ENCODE measurements around the gene MGST1. TPM values are rescaled to one million over a fixed set of nuclear protein-coding genes. Genes with fewer than 3 reads are reported as not detected.
A peak's percentile ranks its signal among the peaks of the same experiment; 100 is the strongest.
"Not testable (repeated sequence)": the region's sequence is repeated elsewhere in the genome, so short reads cannot be mapped to it uniquely, and the experiment has no call there.

Gene MGST1
- polyA plus RNA-seq, 2 of the 4 experiments (the other 2 are of a cell fraction): 949 to 1,309 TPM

DNA sequence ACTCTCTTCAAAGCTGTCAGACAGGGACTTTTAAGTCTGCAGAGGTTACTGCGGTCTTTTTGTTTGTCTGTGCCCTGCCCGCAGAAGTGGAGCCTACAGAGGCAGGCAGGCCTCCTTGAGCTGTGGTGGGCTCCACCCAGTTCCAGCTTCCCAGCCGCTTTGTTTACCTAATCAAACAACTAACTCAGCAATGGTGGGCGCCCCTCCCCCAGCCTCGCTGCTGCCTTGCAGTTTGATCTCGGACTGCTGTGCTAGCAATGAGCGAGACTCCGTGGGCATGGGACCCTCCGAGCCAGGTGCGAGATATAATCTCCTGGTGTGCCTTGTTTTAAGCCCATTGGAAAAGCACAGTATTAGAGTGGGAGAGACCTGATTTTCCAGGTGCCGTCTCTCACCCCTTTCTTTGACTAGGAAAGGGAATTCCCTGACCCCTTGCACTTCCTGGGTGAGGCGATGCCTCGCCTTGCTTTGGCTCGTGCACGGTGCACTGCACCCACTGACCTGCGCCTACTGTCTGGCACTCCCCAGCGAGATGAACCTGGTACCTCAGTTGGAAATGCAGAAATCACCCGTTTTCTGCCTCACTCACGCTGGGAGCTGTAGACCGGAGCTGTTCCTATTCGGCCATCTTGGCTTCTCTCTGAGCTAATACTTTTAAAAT is 35.3 kb downstream of the MGST1 start:
- FAIRE-seq; H3K9me3 ChIP-seq; H3K4me1 ChIP-seq; CTCF ChIA-PET; ATAC-seq; H3K4me2 ChIP-seq; H3K27ac ChIP-seq; DNase-seq (ENCODE audit: low read depth in 1 of 2, low spot score in 1 of 2); POLR2A ChIA-PET; H3K4me3 ChIP-seq: not testable (repeated sequence)
- 77% methylated on average over 20 of the region's 21 CpGs for WGBS (ENCODE audit: missing lambda C conversion rate)

GRCh38 chr12:16384732-16385131 is 37.3 kb downstream of the MGST1 start:
- no peak for FAIRE-seq
- no peak overlapping the region for H3K4me2 ChIP-seq
- ChIA-PET POLR2A (no interaction called here), CTCF (interaction anchor here (1.1 kb wide), 1 partner anchor 51 kb away, joined by 3 read pairs; no protein-coding TSS in a partner anchor)
- H3K27ac ChIP-seq: no peak overlapping the region
- WGBS (ENCODE audit: missing lambda C conversion rate): 90% methylated on average over 5 of the region's 5 CpGs
- H3K4me3 ChIP-seq: no peak overlapping the region
- TF ChIP-seq SMC3 (IDR thresholded peaks at IDR 0.05) (no peak), NFE2L2 (conservative IDR thresholded peaks at IDR 0.05; ENCODE audit: low read length) (no peak), TP53 (CRISPR knock-in tag; IDR thresholded peaks at IDR 0.05) (no peak), ZC3H11A (IDR thresholded peaks at IDR 0.05) (no peak), GATA3 (IDR thresholded peaks at IDR 0.05; ENCODE audit: borderline replicate concordance) (no peak), EP300 (IDR thresholded peaks at IDR 0.05) (no peak), CBX8 (IDR thresholded peaks at IDR 0.05) (no peak), MYC (IDR thresholded peaks at IDR 0.05; ENCODE audit: borderline replicate concordance, low read length) (no peak), ZFP36 (IDR thresholded peaks at IDR 0.05; ENCODE audit: borderline replicate concordance, partially characterized antibody) (no peak), SREBF2 (IDR thresholded peaks at IDR 0.05) (no peak), ESRRA (IDR thresholded peaks at IDR 0.05; ENCODE audit: borderline replicate concordance, low read length) (no peak)
- TF ChIP-seq, protein P1, sequence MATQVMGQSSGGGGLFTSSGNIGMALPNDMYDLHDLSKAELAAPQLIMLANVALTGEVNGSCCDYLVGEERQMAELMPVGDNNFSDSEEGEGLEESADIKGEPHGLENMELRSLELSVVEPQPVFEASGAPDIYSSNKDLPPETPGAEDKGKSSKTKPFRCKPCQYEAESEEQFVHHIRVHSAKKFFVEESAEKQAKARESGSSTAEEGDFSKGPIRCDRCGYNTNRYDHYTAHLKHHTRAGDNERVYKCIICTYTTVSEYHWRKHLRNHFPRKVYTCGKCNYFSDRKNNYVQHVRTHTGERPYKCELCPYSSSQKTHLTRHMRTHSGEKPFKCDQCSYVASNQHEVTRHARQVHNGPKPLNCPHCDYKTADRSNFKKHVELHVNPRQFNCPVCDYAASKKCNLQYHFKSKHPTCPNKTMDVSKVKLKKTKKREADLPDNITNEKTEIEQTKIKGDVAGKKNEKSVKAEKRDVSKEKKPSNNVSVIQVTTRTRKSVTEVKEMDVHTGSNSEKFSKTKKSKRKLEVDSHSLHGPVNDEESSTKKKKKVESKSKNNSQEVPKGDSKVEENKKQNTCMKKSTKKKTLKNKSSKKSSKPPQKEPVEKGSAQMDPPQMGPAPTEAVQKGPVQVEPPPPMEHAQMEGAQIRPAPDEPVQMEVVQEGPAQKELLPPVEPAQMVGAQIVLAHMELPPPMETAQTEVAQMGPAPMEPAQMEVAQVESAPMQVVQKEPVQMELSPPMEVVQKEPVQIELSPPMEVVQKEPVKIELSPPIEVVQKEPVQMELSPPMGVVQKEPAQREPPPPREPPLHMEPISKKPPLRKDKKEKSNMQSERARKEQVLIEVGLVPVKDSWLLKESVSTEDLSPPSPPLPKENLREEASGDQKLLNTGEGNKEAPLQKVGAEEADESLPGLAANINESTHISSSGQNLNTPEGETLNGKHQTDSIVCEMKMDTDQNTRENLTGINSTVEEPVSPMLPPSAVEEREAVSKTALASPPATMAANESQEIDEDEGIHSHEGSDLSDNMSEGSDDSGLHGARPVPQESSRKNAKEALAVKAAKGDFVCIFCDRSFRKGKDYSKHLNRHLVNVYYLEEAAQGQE (IDR thresholded peaks at IDR 0.05): no peak
- TF ChIP-seq, protein P2, sequence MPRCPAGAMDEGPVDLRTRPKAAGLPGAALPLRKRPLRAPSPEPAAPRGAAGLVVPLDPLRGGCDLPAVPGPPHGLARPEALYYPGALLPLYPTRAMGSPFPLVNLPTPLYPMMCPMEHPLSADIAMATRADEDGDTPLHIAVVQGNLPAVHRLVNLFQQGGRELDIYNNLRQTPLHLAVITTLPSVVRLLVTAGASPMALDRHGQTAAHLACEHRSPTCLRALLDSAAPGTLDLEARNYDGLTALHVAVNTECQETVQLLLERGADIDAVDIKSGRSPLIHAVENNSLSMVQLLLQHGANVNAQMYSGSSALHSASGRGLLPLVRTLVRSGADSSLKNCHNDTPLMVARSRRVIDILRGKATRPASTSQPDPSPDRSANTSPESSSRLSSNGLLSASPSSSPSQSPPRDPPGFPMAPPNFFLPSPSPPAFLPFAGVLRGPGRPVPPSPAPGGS (IDR thresholded peaks at IDR 0.05): no peak
- TF ChIP-seq, protein P3, sequence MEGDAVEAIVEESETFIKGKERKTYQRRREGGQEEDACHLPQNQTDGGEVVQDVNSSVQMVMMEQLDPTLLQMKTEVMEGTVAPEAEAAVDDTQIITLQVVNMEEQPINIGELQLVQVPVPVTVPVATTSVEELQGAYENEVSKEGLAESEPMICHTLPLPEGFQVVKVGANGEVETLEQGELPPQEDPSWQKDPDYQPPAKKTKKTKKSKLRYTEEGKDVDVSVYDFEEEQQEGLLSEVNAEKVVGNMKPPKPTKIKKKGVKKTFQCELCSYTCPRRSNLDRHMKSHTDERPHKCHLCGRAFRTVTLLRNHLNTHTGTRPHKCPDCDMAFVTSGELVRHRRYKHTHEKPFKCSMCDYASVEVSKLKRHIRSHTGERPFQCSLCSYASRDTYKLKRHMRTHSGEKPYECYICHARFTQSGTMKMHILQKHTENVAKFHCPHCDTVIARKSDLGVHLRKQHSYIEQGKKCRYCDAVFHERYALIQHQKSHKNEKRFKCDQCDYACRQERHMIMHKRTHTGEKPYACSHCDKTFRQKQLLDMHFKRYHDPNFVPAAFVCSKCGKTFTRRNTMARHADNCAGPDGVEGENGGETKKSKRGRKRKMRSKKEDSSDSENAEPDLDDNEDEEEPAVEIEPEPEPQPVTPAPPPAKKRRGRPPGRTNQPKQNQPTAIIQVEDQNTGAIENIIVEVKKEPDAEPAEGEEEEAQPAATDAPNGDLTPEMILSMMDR (IDR thresholded peaks at IDR 0.05): no peak
- no peak for DNase-seq (ENCODE audit: low read depth in 1 of 2, low spot score in 1 of 2)
- no peak for ATAC-seq
- no peaks in the 10 kb centered on the region for H3K4me1 ChIP-seq
- H3K9me3 ChIP-seq: no peaks in the 10 kb centered on the region

GRCh38 chr12:16385782-16386646 is 38.6 kb downstream of the MGST1 start:
- TF ChIP-seq SMC3 (IDR thresholded peaks at IDR 0.05) (peak; percentile 68), RFX5 (IDR thresholded peaks at IDR 0.05) (no peak), RAD21 (conservative IDR thresholded peaks at IDR 0.05 in 1 of 2, IDR thresholded peaks at IDR 0.05 in 1 of 2) (peak; percentile 73 to 78)
- TF ChIP-seq, protein P3 (IDR thresholded peaks at IDR 0.05): peak; percentile 54
- no peaks in the 10 kb centered on the region for H3K4me1 ChIP-seq
- no peak overlapping the region for H3K27ac ChIP-seq
- CTCF ChIA-PET: interaction anchor here (0.6 to 1.8 kb wide), 16 partner anchors 9 to 1262 kb away, joined by 3 to 7 read pairs (median 3); no protein-coding TSS in a partner anchor
- no peak overlapping the region for H3K4me3 ChIP-seq
- no peaks in the 10 kb centered on the region for H3K9me3 ChIP-seq
- H3K4me2 ChIP-seq: no peak overlapping the region
- FAIRE-seq: no peak
- peak; percentile 80 to 84; a peak in 4 of 6 replicates for ATAC-seq
- WGBS (ENCODE audit: missing lambda C conversion rate): 70% methylated on average over 13 of the region's 13 CpGs
- peak; percentile 21 to 47 for DNase-seq (ENCODE audit: low read depth in 1 of 2, low spot score in 1 of 2)
- POLR2A ChIA-PET: no interaction called here

Data from A549 (cell line).